SHP77 treated with DMSO at 0.1 percent for 48 hours (cell line): Measurements from ENCODE around the gene PDCD1LG2.
"Not testable (repeated sequence)": the region's sequence is repeated elsewhere in the genome, so short reads cannot be mapped to it uniquely, and the experiment has no call there.

Experiments
- DNase-seq: peaks from one replicate; lab custom pipeline; 2025; lab: John Stamatoyannopoulos, UW

PDCD1LG2 gene

GRCh38 chr9:5510360-5510931, at the start of gene PDCD1LG2:
PDCD1LG2 (plus strand) TSS chr9:5510531; CDS start chr9:5522547, 12,016 bp downstream.
- no peak for DNase-seq

GRCh38 chr9:5464831-5465330, 45.5 kb upstream of the PDCD1LG2 start:
- DNase-seq = not testable (repeated sequence)

- no peak for DNase-seq
Measured at GRCh38 chr9:5466005-5466404, 44.3 kb upstream of the PDCD1LG2 start.

GRCh38 chr9:5466766-5467165, 43.6 kb upstream of the PDCD1LG2 start:
- no peak for DNase-seq

GRCh38 chr9:5468850-5469249, 41.5 kb upstream of the PDCD1LG2 start:
- DNase-seq = no peak

GRCh38 chr9:5470122-5470521, 40.2 kb upstream of the PDCD1LG2 start:
- DNase-seq = no peak

- no peak for DNase-seq
Measured at GRCh38 chr9:5470816-5471215, 39.5 kb upstream of the PDCD1LG2 start.

- not testable (repeated sequence) for DNase-seq
Measured at GRCh38 chr9:5475611-5476010, 34.7 kb upstream of the PDCD1LG2 start.

- no peak for DNase-seq
Measured at GRCh38 chr9:5478206-5478605, 32.1 kb upstream of the PDCD1LG2 start.

- no peak for DNase-seq
Measured at GRCh38 chr9:5479994-5480694, 30.2 kb upstream of the PDCD1LG2 start.

- no peak for DNase-seq
Measured at GRCh38 chr9:5480919-5481318, 29.4 kb upstream of the PDCD1LG2 start.

GRCh38 chr9:5481322-5482040, 28.9 kb upstream of the PDCD1LG2 start:
- DNase-seq = no peak

GRCh38 chr9:5482194-5482593, 28.1 kb upstream of the PDCD1LG2 start:
- no peak for DNase-seq

- DNase-seq = no peak
Measured at GRCh38 chr9:5483306-5483705, 27.0 kb upstream of the PDCD1LG2 start.

- no peak for DNase-seq
Measured at GRCh38 chr9:5485378-5486085, 24.8 kb upstream of the PDCD1LG2 start.

- no peak for DNase-seq
Measured at GRCh38 chr9:5486988-5487387, 23.3 kb upstream of the PDCD1LG2 start.

- no peak for DNase-seq
Measured at GRCh38 chr9:5488221-5489008, 21.9 kb upstream of the PDCD1LG2 start.

GRCh38 chr9:5489630-5490490, 20.5 kb upstream of the PDCD1LG2 start:
- no peak for DNase-seq

GRCh38 chr9:5492965-5493678, 17.2 kb upstream of the PDCD1LG2 start:
- DNase-seq = no peak
